Measurements from ENCODE around the gene ZNF662. TPM values are rescaled to one million over a fixed set of nuclear protein-coding genes. Genes with fewer than 3 reads are reported as not detected.
A peak's percentile ranks its signal among the peaks of the same experiment; 100 is the strongest.

ZNF662 gene
- total RNA-seq, 1 experiment from 2014 or later, result 0.04 TPM

DNA sequence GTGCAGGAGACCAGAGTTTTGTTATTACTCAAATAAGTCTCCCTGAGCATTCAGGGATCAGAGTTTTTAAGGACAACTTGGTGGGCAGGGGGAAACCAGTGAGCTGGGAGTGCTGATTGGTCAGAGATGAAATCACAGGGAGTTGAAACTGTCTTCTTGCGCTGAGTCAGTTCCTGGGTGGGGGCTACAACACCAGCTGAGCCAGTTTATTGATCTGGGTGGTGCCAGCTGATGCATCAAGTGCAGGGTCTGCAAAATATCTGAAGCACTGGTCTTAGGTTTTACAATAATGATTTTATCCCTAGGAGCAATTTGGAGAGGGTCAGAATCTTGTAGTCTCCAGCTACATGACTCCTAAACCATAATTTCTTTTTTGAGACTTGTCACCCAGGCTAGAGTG is 13.8 kb upstream of the ZNF662 start:
- Histone ChIP-seq H3K27ac (ENCODE audit: low read length) (no peak overlapping the region), H4K20me1 (ENCODE audit: low read length) (no peaks in the 10 kb centered on the region), H3K36me3 (ENCODE audit: low read depth, low read length) (no peaks in the 10 kb centered on the region), H3K9me2 (replicated peaks; ENCODE audit: low read length) (no peaks in the 10 kb centered on the region), H3K27me3 (ENCODE audit: low read length) (no peaks in the 10 kb centered on the region), H3K4me2 (ENCODE audit: low read length) (no peak overlapping the region), H2AFZ (ENCODE audit: low read length) (no peak overlapping the region), H3K79me2 (ENCODE audit: low read length) (no peaks in the 10 kb centered on the region), H3K9ac (ENCODE audit: low read length) (no peak overlapping the region), H3K4me1 (ENCODE audit: insufficient read depth, low read length) (peaks cover 20% of the 10 kb centered on the region), H3K4me3 (ENCODE audit: low read length) (no peak overlapping the region), H3K9me3 (ENCODE audit: low read length) (no peaks in the 10 kb centered on the region), H3F3A (ENCODE audit: low read length, unreplicated experiment) (no peaks in the 10 kb centered on the region)
- no TSS peak for BruUV-seq (replicated peaks)
- CTCF ChIA-PET, result no interaction called here
- POLR2A ChIA-PET (ENCODE audit: unreplicated experiment), result no interaction called here
- no peak for ATAC-seq
- intact Hi-C loops (cut with micrococcal nuclease), result no loop called here
- DNase-seq, result peak; percentile 19
- TF ChIP-seq, protein P1, sequence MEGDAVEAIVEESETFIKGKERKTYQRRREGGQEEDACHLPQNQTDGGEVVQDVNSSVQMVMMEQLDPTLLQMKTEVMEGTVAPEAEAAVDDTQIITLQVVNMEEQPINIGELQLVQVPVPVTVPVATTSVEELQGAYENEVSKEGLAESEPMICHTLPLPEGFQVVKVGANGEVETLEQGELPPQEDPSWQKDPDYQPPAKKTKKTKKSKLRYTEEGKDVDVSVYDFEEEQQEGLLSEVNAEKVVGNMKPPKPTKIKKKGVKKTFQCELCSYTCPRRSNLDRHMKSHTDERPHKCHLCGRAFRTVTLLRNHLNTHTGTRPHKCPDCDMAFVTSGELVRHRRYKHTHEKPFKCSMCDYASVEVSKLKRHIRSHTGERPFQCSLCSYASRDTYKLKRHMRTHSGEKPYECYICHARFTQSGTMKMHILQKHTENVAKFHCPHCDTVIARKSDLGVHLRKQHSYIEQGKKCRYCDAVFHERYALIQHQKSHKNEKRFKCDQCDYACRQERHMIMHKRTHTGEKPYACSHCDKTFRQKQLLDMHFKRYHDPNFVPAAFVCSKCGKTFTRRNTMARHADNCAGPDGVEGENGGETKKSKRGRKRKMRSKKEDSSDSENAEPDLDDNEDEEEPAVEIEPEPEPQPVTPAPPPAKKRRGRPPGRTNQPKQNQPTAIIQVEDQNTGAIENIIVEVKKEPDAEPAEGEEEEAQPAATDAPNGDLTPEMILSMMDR (conservative IDR thresholded peaks at IDR 0.05; ENCODE audit: low read depth, low read length), result no peak
- no peak for TF ChIP-seq EZH2phosphoT487 (IDR thresholded peaks at IDR 0.05; ENCODE audit: borderline replicate concordance, low read length)

DNA sequence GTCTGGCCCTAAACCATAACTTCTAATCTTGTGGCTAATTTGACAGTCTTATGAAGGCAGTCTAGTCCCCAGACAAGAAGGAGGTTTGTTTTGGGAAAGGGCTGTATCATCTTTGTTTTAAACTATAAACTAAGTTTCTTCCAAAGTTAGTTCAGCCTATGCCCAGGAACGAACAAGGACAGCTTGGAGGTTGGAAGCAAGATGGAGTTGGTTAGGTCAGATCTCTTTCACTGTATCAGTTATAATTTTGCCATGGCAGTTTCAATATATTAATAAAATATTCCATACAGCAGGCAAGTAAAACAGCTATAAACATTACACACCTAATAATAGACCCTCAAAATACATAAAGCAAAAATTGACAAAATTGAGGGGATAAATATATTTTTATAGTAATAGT is 13.1 kb upstream of the ZNF662 start:
- no TSS peak for BruUV-seq (replicated peaks)
- no peak for DNase-seq
- no peaks in the 10 kb centered on the region for H3K79me2 ChIP-seq (ENCODE audit: low read length)
- no peaks in the 10 kb centered on the region for H3K27me3 ChIP-seq (ENCODE audit: low read length)
- H3K9me3 ChIP-seq (ENCODE audit: low read length), result no peaks in the 10 kb centered on the region
- ChIA-PET POLR2A (ENCODE audit: unreplicated experiment) (no interaction called here), CTCF (no interaction called here)
- peaks cover 20% of the 10 kb centered on the region for H3K4me1 ChIP-seq (ENCODE audit: insufficient read depth, low read length)
- no peaks in the 10 kb centered on the region for H4K20me1 ChIP-seq (ENCODE audit: low read length)
- no peak overlapping the region for H2AFZ ChIP-seq (ENCODE audit: low read length)
- intact Hi-C loops (cut with micrococcal nuclease), result no loop called here
- H3K27ac ChIP-seq (ENCODE audit: low read length), result no peak overlapping the region
- no peak for TF ChIP-seq EZH2 (IDR thresholded peaks at IDR 0.05; ENCODE audit: low read length, unreplicated experiment)
- TF ChIP-seq, protein P1 (conservative IDR thresholded peaks at IDR 0.05; ENCODE audit: low read depth, low read length), result no peak
- no peak for TF ChIP-seq EZH2phosphoT487 (IDR thresholded peaks at IDR 0.05; ENCODE audit: borderline replicate concordance, low read length)
- H3K9me2 ChIP-seq (replicated peaks; ENCODE audit: low read length), result no peaks in the 10 kb centered on the region
- H3K36me3 ChIP-seq (ENCODE audit: low read depth, low read length), result no peaks in the 10 kb centered on the region
- ATAC-seq, result no peak
- H3F3A ChIP-seq (ENCODE audit: low read length, unreplicated experiment), result no peaks in the 10 kb centered on the region
- H3K9ac ChIP-seq (ENCODE audit: low read length), result no peak overlapping the region
- H3K4me2 ChIP-seq (ENCODE audit: low read length), result no peak overlapping the region
- H3K4me3 ChIP-seq (ENCODE audit: low read length), result no peak overlapping the region

DNA sequence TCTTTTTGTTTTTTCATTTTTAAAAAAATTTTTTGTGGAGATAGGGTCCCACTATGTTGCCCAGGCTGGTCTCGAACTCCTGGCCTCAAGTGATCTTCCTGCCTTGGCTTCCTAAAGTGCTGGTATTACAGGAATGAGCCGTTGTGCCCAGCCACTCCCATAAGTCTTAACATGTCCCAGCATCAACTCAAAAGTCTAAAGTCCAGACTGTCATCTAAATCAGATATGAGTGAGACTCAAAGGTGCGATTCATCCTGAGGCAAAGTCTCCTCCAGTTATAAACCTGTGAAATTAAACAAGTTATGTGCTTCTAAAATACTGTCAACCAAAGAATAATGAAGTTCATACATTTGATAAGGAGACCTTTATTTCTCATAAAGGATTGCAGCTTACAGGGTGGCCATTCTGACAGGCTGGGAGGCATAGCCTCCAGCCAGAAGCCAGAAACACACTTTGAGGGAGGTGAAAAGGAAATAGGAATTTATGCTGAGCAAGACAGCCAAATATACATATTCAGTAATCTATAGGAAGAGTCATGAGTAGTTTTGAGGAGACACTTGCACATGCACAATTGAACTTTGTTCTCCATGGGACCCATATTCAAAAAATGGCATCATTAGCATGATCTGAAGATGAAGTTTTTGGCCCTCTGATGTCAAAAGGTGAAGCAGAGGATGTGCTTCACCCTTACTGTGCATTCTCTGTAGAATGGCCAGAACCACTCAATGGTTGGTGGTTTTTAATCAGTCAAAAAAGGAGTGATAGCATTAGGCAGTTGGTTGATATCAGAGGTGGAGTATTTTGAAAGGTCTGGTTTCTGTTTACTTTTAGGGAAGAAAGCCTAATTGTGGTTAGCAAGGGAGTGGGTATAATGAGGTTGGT is 11.0 kb upstream of the ZNF662 start:
- Histone ChIP-seq H3K4me3 (ENCODE audit: low read length) (no peak overlapping the region), H2AFZ (ENCODE audit: low read length) (no peak overlapping the region), H3K4me1 (ENCODE audit: insufficient read depth, low read length) (peaks cover 27% of the 10 kb centered on the region), H3F3A (ENCODE audit: low read length, unreplicated experiment) (no peaks in the 10 kb centered on the region), H3K27ac (ENCODE audit: low read length) (no peak overlapping the region), H3K36me3 (ENCODE audit: low read depth, low read length) (0 out of 2 replicates have a peak, but pooled peaks cover 3% of the 10 kb centered on the region), H4K20me1 (ENCODE audit: low read length) (no peaks in the 10 kb centered on the region), H3K4me2 (ENCODE audit: low read length) (no peak overlapping the region), H3K27me3 (ENCODE audit: low read length) (no peaks in the 10 kb centered on the region), H3K9me2 (replicated peaks; ENCODE audit: low read length) (no peaks in the 10 kb centered on the region), H3K79me2 (ENCODE audit: low read length) (no peaks in the 10 kb centered on the region), H3K9me3 (ENCODE audit: low read length) (no peaks in the 10 kb centered on the region), H3K9ac (ENCODE audit: low read length) (no peak overlapping the region)
- DNase-seq, result no peak
- no peak for ATAC-seq
- BruUV-seq (replicated peaks), result no TSS peak
- POLR2A ChIA-PET (ENCODE audit: unreplicated experiment), result no interaction called here
- intact Hi-C loops (cut with micrococcal nuclease), result no loop called here
- TF ChIP-seq, protein P1 (conservative IDR thresholded peaks at IDR 0.05; ENCODE audit: low read depth, low read length), result no peak
- TF ChIP-seq EZH2phosphoT487 (IDR thresholded peaks at IDR 0.05; ENCODE audit: borderline replicate concordance, low read length) (no peak), EZH2 (IDR thresholded peaks at IDR 0.05; ENCODE audit: low read length, unreplicated experiment) (no peak)
- CTCF ChIA-PET, result no interaction called here

All from PC-3 (cell line).